HCT116 (cell line): ENCODE data around the gene SLC7A10. TPM values are rescaled to one million over a fixed set of nuclear protein-coding genes. Genes with fewer than 3 reads are reported as not detected.

Source experiments
- ATAC-seq: fragments of 200-7000 bp; cut with Tn5 transposase; 2 replicates; pipeline ENCODE4 v1.9.1; 2020; ENCODE audit warnings: mild to moderate bottlenecking, moderate library complexity
- BruUV-seq: library from RNA; stranded (reverse); fragments of 400-500 nt; replicated peaks from 2 replicates; lab custom pipeline; 2021; lab: Mats Ljungman, UMichigan
- CTCF ChIA-PET: fragments of 300-600 bp; sonication (Branson Sonifier 250); formaldehyde crosslinking; loops from one replicate; lab custom pipeline; 2021; ENCODE audit warnings: antibody characterized with exemption; lab: Charles Lee
- POLR2A ChIA-PET: fragments of 300-600, 350-600 bp; sonication (Branson Sonifier 250); formaldehyde crosslinking; loops from one replicate; lab custom pipeline; 2021; ENCODE audit warnings: antibody characterized with exemption; lab: Charles Lee
- RAD21 ChIA-PET, 2 experiments: fragments of 300-600 bp; sonication (Branson Sonifier 250); formaldehyde crosslinking; loops; one replicate each; lab custom pipeline; 2023; ENCODE audit warnings: low total read pairs in 2 of 2; ENCODE audit not compliant: uncharacterized antibody in 2 of 2, unreplicated experiment in 2 of 2, low non-redundant PET in 1 of 2; lab: Charles Lee
- DNase-seq: peaks from one replicate; pipeline ENCODE4 v3.0.0-alpha.2; 2010; ENCODE audit warnings: low read depth, low spot score
- H2AFZ ChIP-seq: fragments of 200-600 bp; shearing (Covaris generic), sonication (generic); 2 replicates; pipeline ENCODE4 v1.6.1; 2017; ENCODE audit warnings: low read depth, mixed run types, mixed read lengths, antibody characterized with exemption, low read length; ENCODE audit not compliant: poor library complexity, severe bottlenecking
- H3K27ac ChIP-seq: 2 replicates; pipeline ENCODE4 v1.5.1; 2012; ENCODE audit warnings: low read depth, low read length
- H3K27me3 ChIP-seq: fragments of 200-600 bp; sonication (generic); 2 replicates; pipeline ENCODE4 v1.6.1; 2016; ENCODE audit warnings: mixed run types, low read length, mixed read lengths; ENCODE audit not compliant: insufficient read depth
- H3K36me3 ChIP-seq, 2 experiments: fragments of 200-500 bp in 1 of 2; fragments of 200-600 bp in 1 of 2; sonication (Bioruptor generic) in 1 of 2; sonication (generic) in 1 of 2; 2 replicates each; pipeline versions ENCODE4 v1.5.1 to v1.6.1; 2014 to 2016; ENCODE audit warnings: low read length in 2 of 2, inconsistent platforms in 1 of 2, mixed read lengths in 1 of 2, mixed run types in 1 of 2; ENCODE audit not compliant: insufficient read depth in 2 of 2, control insufficient read depth in 1 of 2
- H3K4me1 ChIP-seq, 2 experiments: fragments of 200-600 bp in 1 of 2; sonication (generic) in 1 of 2; 2 replicates each; pipeline versions ENCODE4 v1.5.1 to v1.6.1; 2012 to 2017; ENCODE audit warnings: low read length in 2 of 2, inconsistent platforms in 1 of 2, mild to moderate bottlenecking in 1 of 2, mixed read lengths in 1 of 2, mixed run types in 1 of 2, moderate library complexity in 1 of 2; ENCODE audit not compliant: insufficient read depth in 2 of 2, control insufficient read depth in 1 of 2
- H3K4me2 ChIP-seq: fragments of 200-600 bp; sonication (generic); 2 replicates; pipeline ENCODE4 v1.6.1; 2017; ENCODE audit warnings: mixed run types, low read length, mixed read lengths
- H3K4me3 ChIP-seq, 2 experiments: fragments of 200-600 bp in 1 of 2; sonication (generic) in 1 of 2; replicated peaks in 1 of 2; 2 replicates each; pipeline ENCODE4 v1.5.1; 2011 to 2016; ENCODE audit warnings: low read length in 2 of 2, control low read depth in 1 of 2, low read depth in 1 of 2, mild to moderate bottlenecking in 1 of 2, mixed read lengths in 1 of 2, mixed run types in 1 of 2
- H3K79me2 ChIP-seq: fragments of 200-600 bp; sonication (generic); 2 replicates; pipeline ENCODE4 v1.6.1; 2017; ENCODE audit warnings: mild to moderate bottlenecking, mixed run types, low read length, moderate library complexity, mixed read lengths; ENCODE audit not compliant: insufficient read depth
- H3K9ac ChIP-seq: fragments of 200-600 bp; sonication (generic); 2 replicates; pipeline ENCODE4 v1.6.1; 2016; ENCODE audit warnings: low read length, mixed read lengths
- H3K9me2 ChIP-seq: fragments of 200-600 bp; sonication (generic), shearing (Covaris generic); 2 replicates; pipeline ENCODE4 v1.6.1; 2017; ENCODE audit warnings: mixed run types, mild to moderate bottlenecking, moderate library complexity; ENCODE audit not compliant: insufficient read depth
- H3K9me3 ChIP-seq, 2 experiments: fragments of 200-500 bp in 1 of 2; fragments of 200-600 bp in 1 of 2; sonication (Bioruptor generic) in 1 of 2; sonication (generic) in 1 of 2; 2 replicates each; pipeline ENCODE4 v1.6.1; 2014 to 2017; ENCODE audit warnings: low read length in 2 of 2, mixed read lengths in 2 of 2, inconsistent platforms in 1 of 2, low read depth in 1 of 2, mild to moderate bottlenecking in 1 of 2, mixed run types in 1 of 2, moderate library complexity in 1 of 2; ENCODE audit not compliant: control insufficient read depth in 1 of 2, insufficient read depth in 1 of 2
- H4K20me1 ChIP-seq: fragments of 200-600 bp; sonication (generic), shearing (Covaris generic); 2 replicates; pipeline ENCODE4 v1.6.1; 2017; ENCODE audit warnings: mixed run types, mild to moderate bottlenecking, moderate library complexity; ENCODE audit not compliant: insufficient read depth
- CBX3 ChIP-seq: IDR thresholded peaks from 2 replicates; pipeline ENCODE4 v1.6.1; 2012; ENCODE audit warnings: low read depth
- CEBPB ChIP-seq: IDR thresholded peaks from 2 replicates; pipeline ENCODE4 v1.6.1; 2012; ENCODE audit warnings: low read depth
- ELF1 ChIP-seq: IDR thresholded peaks from 2 replicates; pipeline ENCODE4 v1.6.1; 2012; ENCODE audit warnings: low read depth, borderline replicate concordance
- EZH2phosphoT487 ChIP-seq: fragments of 200-600 bp; IDR thresholded peaks from 2 replicates; pipeline ENCODE4 v1.6.1; 2018; ENCODE audit warnings: antibody characterized with exemption, borderline replicate concordance
- POLR2A ChIP-seq: IDR thresholded peaks from 2 replicates; pipeline ENCODE4 v1.7.0; 2011; ENCODE audit warnings: borderline replicate concordance; ENCODE audit not compliant: insufficient read depth, insufficient read length; ENCODE audit errors: extremely low read depth
- RAD21 ChIP-seq: IDR thresholded peaks from 2 replicates; pipeline ENCODE4 v1.6.1; 2012; ENCODE audit warnings: low read depth, mild to moderate bottlenecking
- SIN3A ChIP-seq: IDR thresholded peaks from 2 replicates; pipeline ENCODE4 v1.6.1; 2012; ENCODE audit warnings: low read depth
- SRF ChIP-seq: IDR thresholded peaks from 2 replicates; pipeline ENCODE4 v1.6.1; 2012; ENCODE audit warnings: low read depth
- YY1 ChIP-seq: IDR thresholded peaks from 2 replicates; pipeline ENCODE4 v1.6.1; 2011; ENCODE audit warnings: low read length, low read depth, moderate library complexity, mild to moderate bottlenecking; ENCODE audit not compliant: insufficient replicate concordance; ENCODE audit errors: extremely low read depth
- ZFX ChIP-seq: fragments of 450-650 bp; IDR thresholded peaks from 2 replicates; pipeline ENCODE4 v1.6.1; 2017
- ZNF274 ChIP-seq: fragments of 200-500 bp; sonication (Bioruptor generic); IDR thresholded peaks from 2 replicates; pipeline ENCODE4 v1.6.1; 2014; ENCODE audit warnings: mild to moderate bottlenecking, low read depth, low read length, inconsistent platforms
- intact Hi-C: fragments of 100-400 bp; cut with micrococcal nuclease; formaldehyde crosslinking; loops from 2 replicates; pipeline ENCODE4 v1.10.0; 2022
- total RNA-seq: library from RNA; stranded (reverse); gene quantifications from one replicate; pipeline ENCODE4 v1.2.1, GENCODE V29; 2021; ENCODE audit not compliant: unreplicated experiment
- TF ChIP-seq, protein P1 (sequence below): IDR thresholded peaks from 2 replicates; pipeline ENCODE4 v1.6.1; 2012
- TF ChIP-seq, protein P2 (sequence below): IDR thresholded peaks from 2 replicates; pipeline ENCODE4 v1.6.1; 2012
- TF ChIP-seq, protein P3 (sequence below): IDR thresholded peaks from 2 replicates; pipeline ENCODE4 v1.6.1; 2011; ENCODE audit warnings: mild to moderate bottlenecking, low read length, moderate library complexity; ENCODE audit not compliant: insufficient replicate concordance; ENCODE audit errors: extremely low read depth
- TF ChIP-seq, protein P4 (sequence below): IDR thresholded peaks from 2 replicates; pipeline ENCODE4 v1.6.1; 2012; ENCODE audit warnings: low read depth
- TF ChIP-seq, protein P5 (sequence below), 3 experiments: fragments of 200-600 bp in 1 of 3; sonication (generic) in 1 of 3; IDR thresholded peaks in 2 of 3; conservative IDR thresholded peaks in 1 of 3; 2 replicates each; pipeline ENCODE4 v1.5.1; 2012 to 2017; ENCODE audit warnings: low read depth in 2 of 3, low read length in 2 of 3, antibody characterized with exemption in 1 of 3, borderline replicate concordance in 1 of 3, control low read depth in 1 of 3, mild to moderate bottlenecking in 1 of 3, mixed read lengths in 1 of 3, mixed run types in 1 of 3, moderate library complexity in 1 of 3; ENCODE audit not compliant: insufficient read depth in 1 of 3

Gene SLC7A10
- total RNA-seq, 1 experiment from 2014 or later = 0.25 TPM

DNA sequence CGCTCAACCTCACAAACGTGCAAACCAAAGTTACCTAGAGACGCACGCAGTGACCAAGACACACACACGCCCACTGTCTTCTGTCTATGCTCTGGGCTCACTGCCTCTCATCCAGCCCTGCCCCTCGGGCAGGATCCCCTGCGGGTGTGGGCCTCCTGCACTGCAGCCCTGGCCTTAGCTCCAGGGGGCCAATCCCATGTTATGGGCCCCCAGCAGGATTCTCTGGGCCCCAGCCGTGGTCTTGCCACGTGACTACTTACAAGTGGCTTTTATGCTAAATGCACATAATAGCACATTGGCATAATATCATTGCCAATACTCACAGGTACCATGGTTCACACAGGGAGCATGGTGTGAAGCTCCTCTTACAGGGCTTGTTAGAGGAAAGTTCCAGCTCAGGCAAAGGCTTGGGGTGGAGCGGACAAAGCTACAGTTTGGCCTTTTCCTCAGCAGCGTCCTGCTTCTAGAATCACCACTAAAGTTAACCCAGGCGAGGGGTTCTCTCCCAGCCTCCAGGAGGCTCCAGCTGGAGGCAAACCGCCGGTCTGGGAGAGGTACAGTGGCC lies 39.3 kb upstream of the SLC7A10 start:
- Histone ChIP-seq H3K27me3 (no peaks in the 10 kb centered on the region), H3K36me3 (no peaks in the 10 kb centered on the region), H3K27ac (no peak overlapping the region), H2AFZ (no peak overlapping the region), H4K20me1 (no peaks in the 10 kb centered on the region), H3K4me3 (no peak overlapping the region), H3K9me3 (no peaks in the 10 kb centered on the region), H3K79me2 (no peaks in the 10 kb centered on the region), H3K4me2 (no peak overlapping the region), H3K9me2 (no peaks in the 10 kb centered on the region), H3K4me1 (no peaks in the 10 kb centered on the region), H3K9ac (no peak overlapping the region)
- DNase-seq (no peak), ATAC-seq (no peak)
- no TSS peak for BruUV-seq
- intact Hi-C loops = no loop called here
- ChIA-PET RAD21 (no interaction called here), POLR2A (no interaction called here), CTCF (no interaction called here)
- TF ChIP-seq ELF1 (no peak), POLR2A (no peak), ZNF274 (no peak), YY1 (no peak), SIN3A (no peak), CBX3 (no peak), RAD21 (no peak), EZH2phosphoT487 (no peak), SRF (no peak), ZFX (no peak), CEBPB (no peak)
- TF ChIP-seq, protein P1, sequence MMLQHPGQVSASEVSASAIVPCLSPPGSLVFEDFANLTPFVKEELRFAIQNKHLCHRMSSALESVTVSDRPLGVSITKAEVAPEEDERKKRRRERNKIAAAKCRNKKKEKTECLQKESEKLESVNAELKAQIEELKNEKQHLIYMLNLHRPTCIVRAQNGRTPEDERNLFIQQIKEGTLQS = no peak
- TF ChIP-seq, protein P2, sequence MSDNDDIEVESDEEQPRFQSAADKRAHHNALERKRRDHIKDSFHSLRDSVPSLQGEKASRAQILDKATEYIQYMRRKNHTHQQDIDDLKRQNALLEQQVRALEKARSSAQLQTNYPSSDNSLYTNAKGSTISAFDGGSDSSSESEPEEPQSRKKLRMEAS = no peak
- TF ChIP-seq, protein P3, sequence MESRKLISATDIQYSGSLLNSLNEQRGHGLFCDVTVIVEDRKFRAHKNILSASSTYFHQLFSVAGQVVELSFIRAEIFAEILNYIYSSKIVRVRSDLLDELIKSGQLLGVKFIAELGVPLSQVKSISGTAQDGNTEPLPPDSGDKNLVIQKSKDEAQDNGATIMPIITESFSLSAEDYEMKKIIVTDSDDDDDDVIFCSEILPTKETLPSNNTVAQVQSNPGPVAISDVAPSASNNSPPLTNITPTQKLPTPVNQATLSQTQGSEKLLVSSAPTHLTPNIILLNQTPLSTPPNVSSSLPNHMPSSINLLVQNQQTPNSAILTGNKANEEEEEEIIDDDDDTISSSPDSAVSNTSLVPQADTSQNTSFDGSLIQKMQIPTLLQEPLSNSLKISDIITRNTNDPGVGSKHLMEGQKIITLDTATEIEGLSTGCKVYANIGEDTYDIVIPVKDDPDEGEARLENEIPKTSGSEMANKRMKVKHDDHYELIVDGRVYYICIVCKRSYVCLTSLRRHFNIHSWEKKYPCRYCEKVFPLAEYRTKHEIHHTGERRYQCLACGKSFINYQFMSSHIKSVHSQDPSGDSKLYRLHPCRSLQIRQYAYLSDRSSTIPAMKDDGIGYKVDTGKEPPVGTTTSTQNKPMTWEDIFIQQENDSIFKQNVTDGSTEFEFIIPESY = no peak
- TF ChIP-seq, protein P4, sequence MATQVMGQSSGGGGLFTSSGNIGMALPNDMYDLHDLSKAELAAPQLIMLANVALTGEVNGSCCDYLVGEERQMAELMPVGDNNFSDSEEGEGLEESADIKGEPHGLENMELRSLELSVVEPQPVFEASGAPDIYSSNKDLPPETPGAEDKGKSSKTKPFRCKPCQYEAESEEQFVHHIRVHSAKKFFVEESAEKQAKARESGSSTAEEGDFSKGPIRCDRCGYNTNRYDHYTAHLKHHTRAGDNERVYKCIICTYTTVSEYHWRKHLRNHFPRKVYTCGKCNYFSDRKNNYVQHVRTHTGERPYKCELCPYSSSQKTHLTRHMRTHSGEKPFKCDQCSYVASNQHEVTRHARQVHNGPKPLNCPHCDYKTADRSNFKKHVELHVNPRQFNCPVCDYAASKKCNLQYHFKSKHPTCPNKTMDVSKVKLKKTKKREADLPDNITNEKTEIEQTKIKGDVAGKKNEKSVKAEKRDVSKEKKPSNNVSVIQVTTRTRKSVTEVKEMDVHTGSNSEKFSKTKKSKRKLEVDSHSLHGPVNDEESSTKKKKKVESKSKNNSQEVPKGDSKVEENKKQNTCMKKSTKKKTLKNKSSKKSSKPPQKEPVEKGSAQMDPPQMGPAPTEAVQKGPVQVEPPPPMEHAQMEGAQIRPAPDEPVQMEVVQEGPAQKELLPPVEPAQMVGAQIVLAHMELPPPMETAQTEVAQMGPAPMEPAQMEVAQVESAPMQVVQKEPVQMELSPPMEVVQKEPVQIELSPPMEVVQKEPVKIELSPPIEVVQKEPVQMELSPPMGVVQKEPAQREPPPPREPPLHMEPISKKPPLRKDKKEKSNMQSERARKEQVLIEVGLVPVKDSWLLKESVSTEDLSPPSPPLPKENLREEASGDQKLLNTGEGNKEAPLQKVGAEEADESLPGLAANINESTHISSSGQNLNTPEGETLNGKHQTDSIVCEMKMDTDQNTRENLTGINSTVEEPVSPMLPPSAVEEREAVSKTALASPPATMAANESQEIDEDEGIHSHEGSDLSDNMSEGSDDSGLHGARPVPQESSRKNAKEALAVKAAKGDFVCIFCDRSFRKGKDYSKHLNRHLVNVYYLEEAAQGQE = no peak
- TF ChIP-seq, protein P5, sequence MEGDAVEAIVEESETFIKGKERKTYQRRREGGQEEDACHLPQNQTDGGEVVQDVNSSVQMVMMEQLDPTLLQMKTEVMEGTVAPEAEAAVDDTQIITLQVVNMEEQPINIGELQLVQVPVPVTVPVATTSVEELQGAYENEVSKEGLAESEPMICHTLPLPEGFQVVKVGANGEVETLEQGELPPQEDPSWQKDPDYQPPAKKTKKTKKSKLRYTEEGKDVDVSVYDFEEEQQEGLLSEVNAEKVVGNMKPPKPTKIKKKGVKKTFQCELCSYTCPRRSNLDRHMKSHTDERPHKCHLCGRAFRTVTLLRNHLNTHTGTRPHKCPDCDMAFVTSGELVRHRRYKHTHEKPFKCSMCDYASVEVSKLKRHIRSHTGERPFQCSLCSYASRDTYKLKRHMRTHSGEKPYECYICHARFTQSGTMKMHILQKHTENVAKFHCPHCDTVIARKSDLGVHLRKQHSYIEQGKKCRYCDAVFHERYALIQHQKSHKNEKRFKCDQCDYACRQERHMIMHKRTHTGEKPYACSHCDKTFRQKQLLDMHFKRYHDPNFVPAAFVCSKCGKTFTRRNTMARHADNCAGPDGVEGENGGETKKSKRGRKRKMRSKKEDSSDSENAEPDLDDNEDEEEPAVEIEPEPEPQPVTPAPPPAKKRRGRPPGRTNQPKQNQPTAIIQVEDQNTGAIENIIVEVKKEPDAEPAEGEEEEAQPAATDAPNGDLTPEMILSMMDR (IDR thresholded peaks at IDR 0.05 in 2 of 3, conservative IDR thresholded peaks at IDR 0.05 in 1 of 3; ENCODE audit: borderline replicate concordance in 1 of 3, insufficient read depth in 1 of 3, low read depth in 2 of 3, low read length in 2 of 3) = no peak
